Stimulated activated CD4-positive, alpha-beta T cell treated with anti-CD3 and anti-CD28 coated beads, Interleukin-2, amount 100 ng/mL, for 48 hours (primary cell): ENCODE results near the gene B3GALT2.
"Not testable (repeated sequence)": the region's sequence is repeated elsewhere in the genome, so short reads cannot be mapped to it uniquely, and the experiment has no call there.

Experiments
- DNase-seq, 2 donors: peaks; one replicate each; pipeline ENCODE4 v3.0.0-alpha.2; 2020

B3GALT2 gene, protein sequence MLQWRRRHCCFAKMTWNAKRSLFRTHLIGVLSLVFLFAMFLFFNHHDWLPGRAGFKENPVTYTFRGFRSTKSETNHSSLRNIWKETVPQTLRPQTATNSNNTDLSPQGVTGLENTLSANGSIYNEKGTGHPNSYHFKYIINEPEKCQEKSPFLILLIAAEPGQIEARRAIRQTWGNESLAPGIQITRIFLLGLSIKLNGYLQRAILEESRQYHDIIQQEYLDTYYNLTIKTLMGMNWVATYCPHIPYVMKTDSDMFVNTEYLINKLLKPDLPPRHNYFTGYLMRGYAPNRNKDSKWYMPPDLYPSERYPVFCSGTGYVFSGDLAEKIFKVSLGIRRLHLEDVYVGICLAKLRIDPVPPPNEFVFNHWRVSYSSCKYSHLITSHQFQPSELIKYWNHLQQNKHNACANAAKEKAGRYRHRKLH

DNA sequence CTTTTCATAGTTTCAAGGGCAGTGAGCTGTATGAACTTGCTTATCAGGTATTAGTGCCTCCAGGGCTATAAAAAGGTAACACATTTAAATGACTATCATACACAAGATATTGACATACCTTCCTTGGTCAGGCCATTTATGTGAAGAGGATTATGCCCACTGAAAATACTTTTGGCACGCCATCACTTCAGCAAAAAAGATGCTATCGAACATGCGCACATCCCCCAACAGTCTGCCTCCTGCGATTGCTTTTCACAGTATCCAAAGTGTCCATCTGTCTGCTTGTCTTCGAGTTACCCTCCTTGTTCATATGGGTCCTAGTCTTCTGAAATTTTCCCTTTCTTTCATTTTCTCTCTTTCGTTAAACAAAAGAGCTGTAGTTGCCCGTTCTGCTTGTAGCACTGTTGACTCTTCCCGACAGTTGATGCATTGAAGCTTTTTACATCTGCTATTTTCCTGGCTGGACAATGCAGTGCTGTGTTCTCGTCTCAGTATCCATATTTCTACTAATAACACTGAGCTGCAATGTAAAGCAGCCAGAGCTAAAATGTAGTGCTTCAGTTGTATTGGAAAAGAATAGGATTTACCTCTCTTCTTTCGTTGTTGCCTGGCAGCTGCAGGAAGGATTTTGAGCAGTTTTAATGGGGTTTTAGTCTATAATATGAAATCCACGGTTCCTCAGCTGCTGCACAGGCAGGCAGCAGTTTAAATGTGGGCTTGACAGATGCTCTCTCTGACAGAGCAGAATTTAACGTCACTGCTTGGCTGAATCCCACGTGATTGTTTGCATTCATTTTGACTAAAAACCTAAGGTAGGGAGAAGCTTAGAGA lies at the start of gene B3GALT2:
B3GALT2 (minus strand) TSS at position 713 of the 831 bp plus-strand sequence. CDS start 5,051 bp downstream, outside the sequence.
- no peak for DNase-seq

DNA sequence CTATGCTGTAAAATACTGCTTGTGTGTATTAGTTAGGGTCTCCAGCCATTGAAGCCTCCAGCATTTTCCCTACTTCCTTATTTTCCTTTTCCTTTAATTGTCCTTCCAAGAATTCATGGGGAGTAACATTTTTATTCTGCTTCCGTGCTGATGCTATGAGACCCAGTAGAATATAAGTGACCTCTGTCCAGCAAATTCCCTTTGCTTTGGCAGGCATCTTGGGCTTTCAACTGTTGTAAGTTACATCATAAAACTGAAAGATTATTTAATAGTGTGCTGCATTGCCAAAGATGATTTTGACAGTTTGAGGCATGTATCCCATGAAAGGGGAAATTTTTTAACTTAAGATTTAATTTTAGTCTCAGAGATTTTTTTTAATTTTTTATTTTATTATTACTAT lies 48.1 kb upstream of the B3GALT2 start:
- DNase-seq = no peak

DNA sequence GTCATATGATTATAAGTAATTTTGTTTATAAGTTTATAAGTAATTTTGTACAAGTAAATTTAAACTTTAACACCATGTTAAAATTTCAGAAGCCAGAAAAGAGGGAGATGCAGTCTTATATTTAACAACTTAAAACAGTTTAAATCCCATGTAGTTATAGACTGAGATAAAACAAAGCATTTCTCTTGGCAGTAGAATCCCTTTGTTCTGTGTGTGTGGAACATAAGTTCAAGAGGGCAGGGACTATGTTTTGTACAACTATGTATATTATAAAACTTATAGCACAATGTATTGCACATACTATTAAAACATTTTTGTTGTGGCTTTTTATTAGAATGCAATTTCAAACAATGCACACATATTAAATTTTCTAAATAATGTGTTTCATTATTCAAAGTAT lies 44.7 kb upstream of the B3GALT2 start:
- DNase-seq = not testable (repeated sequence)

DNA sequence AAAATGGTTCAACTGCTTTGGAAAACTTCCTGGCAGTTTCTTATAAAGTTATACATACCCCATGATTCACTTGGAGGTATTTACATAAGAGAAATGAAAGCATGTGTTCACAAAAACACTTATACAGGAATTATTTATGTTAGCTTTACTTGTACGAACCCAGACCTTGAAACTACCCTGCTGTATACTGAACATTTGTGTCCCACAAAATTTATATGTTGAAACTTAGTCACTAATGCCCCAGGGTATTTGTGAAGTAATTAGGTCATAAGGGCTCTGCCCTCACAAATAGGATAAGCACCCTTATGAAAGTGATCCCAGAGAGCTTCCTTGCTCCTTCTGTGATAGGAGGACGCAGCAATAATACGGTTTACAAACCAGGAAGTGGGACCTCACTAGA lies 42.7 kb upstream of the B3GALT2 start:
- DNase-seq = no peak

DNA sequence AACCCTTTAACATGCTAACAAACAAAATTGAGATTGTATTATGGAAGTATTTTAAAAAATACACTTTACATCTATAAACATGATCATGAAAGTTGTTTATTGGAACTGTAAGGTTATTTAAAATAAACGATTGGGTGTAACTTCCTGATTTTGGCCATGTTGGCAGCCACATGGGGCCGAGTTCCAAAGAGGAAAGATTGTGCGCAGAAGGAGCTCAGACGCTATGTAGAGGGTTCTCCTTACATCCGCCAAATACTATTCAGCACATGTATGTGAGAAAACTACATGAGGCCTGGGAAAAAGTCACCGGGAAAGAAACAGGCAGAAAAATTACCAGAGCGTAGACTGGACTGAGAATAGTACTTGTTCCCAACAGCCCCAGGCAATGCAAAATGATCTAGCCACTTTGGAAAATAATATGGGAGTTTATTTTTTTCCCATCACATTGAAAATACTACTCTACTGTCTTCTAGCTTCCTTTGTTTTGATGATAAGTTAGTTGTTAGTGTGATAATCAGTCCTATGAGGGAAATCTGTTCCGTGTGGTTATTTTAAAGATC lies 35.7 kb upstream of the B3GALT2 start:
- no peak for DNase-seq

DNA sequence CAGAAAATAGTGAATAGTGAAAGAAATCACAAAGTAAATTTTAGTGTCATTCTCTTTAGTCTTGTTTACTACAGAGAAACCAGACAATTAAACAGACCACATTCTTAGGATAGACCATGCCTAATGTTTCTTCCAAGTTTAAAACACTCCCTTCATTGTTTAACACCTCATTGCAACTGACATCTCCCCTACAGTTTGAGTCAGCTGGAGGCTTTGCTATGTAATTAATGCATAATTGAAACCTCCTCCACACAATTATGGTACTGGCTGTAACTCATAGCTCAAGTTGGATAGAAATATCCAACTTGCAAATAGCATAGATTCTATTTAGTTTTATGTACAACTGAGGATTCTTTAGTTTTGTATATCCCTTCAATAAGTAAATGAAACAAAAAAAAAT lies 35.2 kb upstream of the B3GALT2 start:
- no peak for DNase-seq

DNA sequence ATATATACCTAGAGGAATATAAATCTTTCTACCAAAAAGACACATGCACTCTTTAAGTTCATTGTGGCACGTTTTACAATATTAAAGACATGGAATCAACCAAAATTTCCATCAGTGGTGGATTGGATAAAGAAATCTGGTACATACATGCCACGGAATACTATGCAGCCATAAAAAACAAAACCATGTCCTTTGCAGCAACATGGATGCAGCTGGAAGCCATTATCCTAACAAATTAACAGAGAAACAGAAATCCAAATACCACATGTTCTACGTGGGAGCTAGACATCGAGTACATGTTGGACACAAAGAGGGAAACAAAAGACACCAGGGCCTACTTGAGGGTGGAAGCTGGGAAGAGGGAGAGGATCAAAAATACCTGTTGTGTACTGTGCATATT lies 33.0 kb upstream of the B3GALT2 start:
- DNase-seq = no peak

DNA sequence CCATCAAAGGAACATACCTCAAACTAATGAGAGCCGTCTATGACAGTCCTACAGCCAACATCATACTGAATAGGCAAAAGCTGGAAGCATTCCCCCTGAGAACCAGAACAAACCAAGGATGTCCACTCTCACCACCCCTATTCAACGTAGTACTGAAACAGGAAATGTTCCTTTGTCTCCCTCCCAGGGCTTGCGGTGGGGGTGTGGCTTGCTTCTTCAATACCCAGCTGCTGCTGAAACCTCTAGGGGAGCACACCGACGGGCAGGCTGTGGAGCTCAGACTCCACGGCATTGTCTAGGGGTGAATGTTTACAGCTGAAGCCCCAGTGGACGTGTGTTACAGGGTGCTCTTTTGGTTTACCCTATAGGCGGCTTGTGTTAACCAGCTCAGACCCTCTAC lies 30.5 kb upstream of the B3GALT2 start:
- no peak for DNase-seq

DNA sequence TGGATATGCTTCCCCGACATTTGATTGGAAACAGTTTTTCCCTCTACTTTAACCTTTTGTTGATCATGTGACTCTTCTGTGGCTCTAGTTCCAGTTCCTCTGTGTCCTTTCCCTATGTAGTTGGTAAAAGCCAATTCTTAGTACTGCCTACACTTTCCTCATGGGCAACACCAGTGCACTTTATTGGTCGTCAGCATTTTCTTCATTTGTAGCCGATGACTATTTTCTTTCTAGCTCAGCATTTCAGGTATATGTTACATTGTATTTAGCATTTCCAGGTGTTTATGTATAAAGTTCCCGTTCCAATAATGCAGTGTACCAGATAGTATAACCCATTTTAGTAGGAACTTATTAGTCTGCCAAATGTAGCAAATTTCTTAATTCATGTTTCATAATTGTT lies 27.6 kb upstream of the B3GALT2 start:
- DNase-seq = no peak

DNA sequence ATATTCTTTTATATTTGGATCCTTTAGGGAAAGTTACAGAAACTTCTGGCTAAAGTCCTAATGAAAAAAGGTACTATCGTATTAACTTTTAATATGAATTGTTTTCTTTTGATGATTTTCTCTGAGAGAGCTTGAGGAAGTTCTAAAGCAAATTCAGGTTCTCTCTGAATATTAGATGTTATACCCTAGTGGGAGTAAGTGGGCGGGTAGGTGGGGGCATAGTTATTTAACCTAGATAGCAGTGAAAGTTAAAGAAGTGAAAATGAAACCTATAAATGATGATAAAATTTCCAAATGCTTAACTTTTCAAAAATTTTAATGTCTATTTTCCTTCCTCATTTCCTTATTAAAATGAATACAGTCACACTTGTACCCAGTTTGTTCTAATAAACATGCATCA lies 26.2 kb upstream of the B3GALT2 start:
- DNase-seq = no peak

DNA sequence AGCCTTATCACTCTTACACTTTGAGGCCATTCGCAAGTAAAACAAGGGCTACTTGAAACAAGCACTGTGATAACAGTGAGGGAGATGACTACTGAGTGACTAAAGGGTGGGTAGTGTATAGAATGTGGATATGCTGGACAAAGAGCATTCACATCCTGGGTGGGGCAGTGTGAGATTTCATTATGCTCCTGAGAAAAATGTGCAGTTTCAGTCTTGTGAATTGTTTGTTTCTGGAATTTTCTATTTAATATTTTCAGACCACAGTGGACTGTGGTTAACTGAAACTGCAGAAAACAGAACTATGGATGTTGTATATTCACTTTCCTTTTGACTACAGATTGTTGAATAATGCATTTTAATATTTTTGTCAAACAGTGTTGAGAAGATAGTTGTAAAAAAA lies 25.1 kb upstream of the B3GALT2 start:
- DNase-seq = no peak

DNA sequence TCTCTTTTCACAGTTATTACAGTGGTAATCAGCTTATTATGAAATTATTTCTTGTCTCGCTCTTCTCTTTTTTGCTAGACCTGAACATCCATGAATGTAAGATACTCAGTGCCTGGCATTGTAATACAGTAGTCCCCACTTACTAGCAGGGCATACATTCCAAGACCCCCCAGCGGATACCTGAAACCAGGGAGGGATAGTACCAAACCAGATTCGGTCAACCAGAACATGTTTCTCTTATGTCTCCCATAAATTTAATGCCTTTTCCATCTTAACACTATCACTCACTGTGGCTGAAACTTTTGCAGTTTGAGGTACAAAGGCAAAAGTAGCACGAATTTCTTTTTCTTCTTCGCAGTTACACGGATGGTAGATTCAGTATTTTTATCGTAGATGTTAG lies 24.6 kb upstream of the B3GALT2 start:
- no peak for DNase-seq

DNA sequence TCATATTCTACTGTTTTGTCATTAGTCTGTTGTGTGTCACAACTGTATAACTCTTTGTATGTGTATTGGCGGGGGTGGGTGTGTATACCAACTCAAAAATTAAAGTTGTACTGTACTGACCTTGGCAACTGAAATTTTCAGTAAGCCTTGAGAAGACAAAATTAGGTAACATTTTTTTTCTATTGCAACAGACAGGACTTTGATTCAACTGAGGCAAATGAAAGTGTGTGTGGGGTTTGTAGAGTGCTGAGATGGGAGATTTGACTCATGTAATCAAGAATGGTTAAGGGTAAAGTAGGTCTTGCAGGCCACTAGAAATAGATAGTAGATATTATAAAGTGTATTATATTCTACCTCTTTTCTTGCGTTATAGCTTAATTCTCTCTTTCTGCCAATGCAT lies 14.6 kb upstream of the B3GALT2 start:
- DNase-seq = no peak

DNA sequence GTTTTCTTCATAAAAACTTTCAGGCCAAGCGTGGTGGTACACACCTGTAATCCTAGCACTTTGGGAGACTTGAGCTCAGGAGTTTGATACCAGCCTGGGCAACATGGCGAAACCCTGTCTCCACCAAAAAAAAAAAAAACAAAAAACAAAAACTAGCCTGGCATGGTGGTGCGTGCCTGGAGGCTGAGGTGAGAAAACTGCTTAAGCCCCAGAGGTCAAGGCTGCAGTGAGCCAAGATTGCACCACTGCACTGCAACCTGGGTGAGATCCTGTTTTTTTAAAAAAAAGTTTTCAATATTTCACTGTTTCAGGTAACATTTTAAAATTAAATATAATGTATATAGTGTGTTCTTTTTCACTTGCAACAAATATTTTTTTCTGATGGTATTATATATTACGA lies 13.5 kb upstream of the B3GALT2 start:
- no peak for DNase-seq

DNA sequence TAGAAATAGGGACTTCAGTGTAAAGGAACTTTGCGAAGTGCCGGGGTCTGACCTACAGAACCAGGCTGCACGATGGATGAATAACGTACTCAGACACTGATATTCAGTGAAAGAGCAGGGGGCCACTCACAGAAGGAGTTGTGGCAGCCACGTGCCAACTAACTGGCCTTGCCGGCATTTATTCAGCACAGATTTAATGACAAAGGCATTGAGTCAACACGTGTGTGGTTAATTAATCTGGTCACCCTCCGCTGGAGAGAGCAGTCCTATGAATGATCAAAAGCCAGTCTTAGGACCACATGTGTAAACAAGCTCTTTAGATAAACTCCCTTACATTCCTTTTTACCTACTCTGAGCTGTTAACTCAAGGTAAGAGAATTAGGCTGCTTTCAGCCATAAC lies 6.2 kb upstream of the B3GALT2 start:
- no peak for DNase-seq

DNA sequence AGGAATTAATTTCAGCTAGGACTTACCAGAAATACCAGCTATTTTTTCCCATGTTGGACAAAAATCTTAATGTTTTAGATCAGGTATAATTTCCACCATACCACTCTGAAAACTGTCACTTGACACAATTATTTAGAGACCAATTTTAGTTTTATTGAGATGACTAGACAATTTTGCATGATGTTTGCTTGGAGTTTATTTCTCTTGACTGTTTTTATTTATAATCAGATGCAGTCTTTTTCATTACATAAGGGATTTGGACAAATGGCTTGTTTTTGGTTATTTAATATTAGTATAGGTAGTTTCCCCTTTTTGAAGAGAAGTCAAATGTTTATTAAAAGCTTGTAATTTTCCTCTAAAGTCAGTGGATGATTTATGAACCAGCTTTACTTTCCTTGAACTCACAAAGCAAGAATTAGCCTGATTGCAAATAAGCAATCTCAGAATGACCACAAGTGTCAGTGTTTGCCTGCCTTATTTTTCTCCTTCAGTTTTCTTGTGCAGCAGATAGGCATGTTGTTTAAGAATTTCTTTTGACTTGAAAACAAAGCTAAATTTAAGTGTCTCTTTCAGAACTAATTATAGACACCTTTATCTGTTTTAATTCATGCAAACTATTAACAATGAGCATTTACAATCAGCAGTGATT lies 3.8 kb upstream of the B3GALT2 start:
- no peak for DNase-seq

DNA sequence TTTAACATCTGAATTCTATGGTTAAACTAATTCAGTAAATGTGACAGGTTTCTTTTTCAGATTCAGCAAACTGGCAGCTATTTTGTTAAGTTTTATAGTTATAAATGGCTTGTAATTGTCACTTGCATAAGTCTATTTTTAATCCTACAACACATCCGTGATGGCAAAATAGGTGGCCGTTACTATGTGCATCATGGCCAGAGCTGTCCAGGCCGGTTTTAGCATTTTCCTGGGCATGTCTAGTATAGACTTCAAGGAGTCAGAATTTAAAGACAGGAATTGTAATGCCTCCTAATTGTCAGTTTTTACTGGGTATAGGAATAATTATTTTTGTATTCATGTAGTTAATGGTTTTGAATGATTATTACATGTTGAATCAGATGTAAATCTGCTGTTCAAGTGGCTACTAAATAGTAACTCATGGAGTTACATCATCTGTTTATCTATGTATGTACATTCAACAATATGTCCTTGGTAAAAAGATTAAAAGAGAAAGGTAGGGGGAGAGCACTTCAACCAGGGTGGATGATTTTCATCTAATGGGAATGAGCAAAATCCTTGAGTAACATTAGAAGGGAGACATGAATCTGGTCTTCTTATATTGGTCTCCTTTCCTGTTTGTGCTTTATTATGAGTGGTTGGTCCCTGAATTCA lies 3.2 kb upstream of the B3GALT2 start:
- no peak for DNase-seq

DNA sequence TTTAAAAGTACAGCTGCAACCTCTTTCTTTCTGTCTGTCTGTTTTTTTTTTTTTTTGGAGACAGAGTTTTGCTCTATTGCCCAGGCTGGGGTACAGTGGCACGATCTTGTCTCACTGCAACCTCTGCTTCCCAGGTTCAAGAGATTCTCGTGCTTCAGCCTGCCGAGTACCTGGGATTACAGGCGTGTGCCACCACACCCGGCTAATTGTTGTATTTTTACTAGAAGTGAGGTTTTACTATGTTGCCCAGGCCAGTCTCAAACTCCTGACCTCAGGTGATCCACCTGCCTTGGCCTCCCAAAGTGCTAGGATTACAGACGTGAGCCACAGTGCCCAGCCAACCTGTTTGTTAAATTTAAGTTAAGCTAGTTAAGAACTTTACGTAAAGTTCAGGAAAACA lies 2.5 kb upstream of the B3GALT2 start:
- DNase-seq = not testable (repeated sequence)

DNA sequence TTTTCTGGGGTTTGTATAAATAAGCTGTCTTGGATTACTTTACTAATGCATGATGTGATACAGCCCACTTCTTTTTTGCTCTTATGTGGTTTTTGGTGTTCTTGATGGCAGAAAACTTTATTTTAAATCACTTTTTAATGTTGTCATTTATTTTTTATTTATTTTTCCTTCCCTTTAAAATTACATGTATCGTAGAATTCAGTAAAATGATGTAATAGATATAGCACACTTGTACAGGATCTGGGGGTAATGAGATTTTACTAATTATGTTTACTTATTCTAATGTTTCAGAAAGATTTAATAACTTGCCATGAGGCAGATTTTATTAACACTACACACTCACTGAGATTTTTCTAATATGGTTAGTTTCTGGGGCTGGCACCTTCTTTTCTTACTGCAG lies 701 bp upstream of the B3GALT2 start:
- no peak for DNase-seq

DNA sequence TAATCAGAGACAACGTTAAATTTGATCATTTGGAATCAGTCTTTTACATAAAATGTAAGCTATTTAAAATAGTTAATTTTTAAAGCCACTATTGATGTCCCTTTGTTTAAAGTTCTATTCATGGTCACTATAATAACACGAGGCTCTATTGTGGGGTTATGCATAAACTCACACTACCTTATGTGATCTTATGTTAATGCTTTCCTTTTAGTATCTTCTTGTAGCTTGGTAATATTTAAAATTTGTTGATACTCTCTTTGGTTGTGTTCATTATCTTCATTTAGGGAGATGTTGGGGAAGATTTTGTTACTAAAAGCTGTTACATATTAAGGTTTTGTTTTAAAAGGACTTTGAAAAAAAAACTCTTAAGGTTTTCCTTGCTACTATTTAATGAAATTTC lies 1.2 kb downstream of the B3GALT2 start:
- DNase-seq = no peak

DNA sequence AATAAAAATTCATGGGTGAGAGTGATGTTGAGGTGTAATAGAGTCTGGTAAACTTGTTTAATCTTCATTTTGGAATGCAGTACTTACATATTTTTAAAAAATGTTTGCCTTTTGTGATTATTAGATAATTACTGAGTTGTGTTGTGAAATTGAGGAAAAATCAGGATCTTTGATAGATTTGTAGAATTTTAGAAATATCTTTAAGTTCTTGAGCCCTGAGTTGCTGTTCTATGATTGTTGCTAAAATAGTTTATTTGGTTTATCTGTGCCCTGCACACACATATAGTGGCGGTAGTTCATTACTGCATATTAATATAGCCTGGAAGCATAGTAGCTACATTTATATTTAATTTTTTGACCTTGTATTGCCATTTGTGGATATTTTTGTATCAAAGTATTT lies 1.6 kb downstream of the B3GALT2 start:
- no peak for DNase-seq

DNA sequence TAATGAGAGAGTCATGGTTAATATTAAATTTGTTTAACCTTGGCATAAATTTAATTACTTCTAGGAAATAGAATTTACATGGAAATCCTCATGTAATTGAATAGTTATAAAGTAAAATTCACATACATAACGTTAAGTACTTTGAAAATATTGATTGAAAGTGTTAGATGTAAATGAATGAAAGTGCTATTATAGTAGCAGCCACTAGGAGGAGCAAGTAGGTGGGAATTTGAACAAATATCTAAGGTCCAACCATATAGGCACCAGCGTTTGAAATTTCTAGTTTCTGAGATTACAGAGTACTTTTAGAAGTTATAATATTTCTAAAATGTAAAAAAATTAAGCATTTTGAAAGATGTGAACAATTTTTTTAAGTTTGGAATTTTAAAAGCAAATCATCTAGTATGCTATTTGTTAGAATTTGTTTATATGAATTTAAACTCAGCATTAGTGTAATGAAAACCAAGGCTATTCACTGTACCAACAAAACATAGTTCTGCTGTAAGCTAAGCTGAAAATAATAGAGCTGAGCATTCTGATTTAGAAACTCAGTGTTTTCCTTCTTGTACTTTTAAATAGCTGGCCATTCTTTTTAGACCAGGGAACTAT lies 3.3 kb downstream of the B3GALT2 start:
- no peak for DNase-seq
